Measurements from ENCODE around the gene ATP2A3.

Gene ATP2A3

DNA sequence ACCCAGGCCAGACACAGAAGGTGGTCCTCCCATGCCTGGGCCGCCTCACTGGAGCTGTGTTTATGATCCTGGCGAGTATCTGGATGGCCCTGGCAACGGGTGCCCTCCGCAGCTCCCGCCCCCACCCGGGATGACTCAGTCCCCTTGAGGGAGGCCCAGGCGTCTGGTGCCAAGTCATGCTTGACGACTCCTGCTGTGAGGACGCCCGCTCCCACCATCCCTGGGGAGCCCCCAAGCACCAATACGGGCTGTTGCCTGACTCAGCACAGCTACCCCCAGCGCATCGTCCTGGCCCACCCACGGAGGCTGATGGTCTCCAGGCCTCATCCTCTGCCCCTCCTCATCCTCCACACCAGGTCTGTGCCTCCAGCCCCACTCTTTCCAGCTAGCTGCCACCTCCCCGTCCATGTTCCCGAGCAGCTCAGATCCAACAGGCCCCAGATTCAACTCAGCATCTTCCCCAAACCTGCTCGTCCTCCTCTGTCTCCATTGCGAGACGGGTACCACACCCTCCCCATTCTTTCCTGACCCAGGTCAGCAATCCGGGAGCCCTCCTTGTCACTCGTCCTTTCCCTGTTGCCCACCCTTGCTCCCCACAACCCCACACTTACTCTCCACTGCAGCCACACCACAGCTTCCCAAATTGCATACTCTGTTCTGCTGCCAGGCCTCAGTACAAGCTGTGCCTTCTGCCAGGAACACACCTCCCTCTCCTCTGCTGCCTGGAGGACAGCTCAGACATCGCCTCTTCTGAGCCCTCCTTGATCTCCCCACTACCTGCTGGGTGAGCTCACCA is 74.0 kb downstream of the ATP2A3 start:
- no peak for DNase-seq (ENCODE audit: low read depth)

DNA sequence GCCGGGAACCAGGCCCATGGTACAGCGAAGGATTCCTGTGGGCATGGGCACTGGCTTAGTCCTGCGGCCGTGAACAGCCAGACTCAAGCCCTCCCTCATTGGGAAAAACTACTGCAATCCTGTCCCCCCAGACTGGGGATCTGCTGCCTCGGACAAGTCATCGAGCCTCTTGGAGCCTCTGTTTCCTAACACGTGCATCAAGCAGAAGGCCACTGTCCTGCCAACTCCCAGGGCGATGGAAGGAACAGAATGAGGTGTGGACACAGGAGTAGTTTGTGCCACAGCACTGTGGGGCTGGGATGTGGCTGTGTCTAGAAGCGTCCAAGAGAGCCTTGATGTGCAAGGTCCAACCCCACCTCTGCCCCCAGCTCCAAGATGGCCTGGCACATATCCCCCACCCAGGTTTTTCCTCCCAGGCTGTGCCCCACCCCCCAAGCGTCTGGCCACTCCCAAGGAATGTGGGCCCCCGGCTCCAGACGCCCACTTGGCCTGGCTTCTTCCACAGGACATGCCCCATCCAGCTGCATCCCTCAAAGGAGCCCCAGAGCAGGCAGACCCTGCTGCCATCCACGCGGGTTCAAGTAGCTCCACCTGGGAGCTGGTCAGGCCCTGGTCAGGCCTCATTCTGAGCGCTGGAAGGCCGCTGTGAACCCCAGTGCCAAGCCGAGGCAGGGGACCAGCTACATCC is 74.8 kb downstream of the ATP2A3 start:
- no peak for DNase-seq (ENCODE audit: low read depth)

DNA sequence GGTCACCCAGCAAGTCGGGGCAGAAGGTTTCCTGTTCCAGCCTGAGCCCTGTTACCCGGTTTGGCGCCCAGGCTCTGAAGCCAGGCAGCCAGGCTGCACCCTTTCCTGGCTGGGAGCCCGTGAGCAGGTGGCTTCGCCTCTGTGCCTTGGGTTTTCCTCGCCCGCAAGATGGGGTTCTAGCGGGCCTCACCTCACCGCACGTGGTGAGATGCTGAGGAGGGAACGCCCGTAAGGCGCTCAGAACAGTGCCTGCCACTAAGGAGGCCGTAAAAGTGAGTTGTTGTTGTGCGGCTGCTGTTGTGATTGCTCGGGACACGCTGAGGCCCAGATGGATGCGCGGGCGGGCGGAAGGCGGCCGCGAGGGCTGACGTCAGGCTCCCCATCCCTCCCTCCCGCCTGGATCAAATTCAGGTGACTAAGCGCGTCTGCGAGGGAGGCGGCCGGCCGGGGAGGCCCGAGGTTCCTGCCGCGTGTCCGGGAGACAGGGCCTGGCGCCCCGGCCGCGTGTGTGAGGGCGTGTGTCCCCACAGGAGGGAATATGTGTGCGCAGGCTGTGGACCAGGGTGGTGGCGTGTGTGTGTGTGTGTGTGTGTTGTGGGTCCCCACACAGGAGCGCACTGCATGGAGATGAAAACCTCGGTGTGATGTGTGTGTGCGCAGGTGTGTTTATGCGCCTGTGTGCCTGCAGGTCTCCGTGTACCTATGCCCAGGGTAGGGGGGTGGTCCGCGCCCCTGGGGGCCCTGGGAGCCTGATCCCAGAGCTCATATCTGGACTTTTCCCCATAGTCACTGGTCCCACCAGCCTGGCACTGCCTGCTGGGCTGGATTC is 75.7 kb downstream of the ATP2A3 start:
- DNase-seq (ENCODE audit: low read depth), result no peak

DNA sequence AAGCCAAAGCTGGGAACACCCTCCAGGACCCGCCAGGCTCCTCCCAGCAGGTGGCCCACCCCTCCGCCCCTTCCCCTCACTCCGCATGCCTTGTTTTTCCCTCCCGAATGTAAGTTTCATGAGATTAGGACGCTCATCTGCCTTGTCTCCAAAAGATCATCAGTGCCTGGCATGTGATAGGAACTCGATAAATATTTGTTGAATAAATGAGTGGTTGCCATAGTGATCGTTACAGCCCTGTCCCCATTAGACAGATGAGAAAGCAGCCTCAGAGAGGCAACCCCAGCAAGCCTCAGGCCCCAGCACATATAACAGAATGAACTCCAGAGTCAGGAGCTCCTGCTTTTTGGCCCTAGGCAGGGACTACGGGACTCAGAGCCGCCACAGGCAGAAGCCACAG is 76.4 kb downstream of the ATP2A3 start:
- no peak for DNase-seq (ENCODE audit: low read depth)

DNA sequence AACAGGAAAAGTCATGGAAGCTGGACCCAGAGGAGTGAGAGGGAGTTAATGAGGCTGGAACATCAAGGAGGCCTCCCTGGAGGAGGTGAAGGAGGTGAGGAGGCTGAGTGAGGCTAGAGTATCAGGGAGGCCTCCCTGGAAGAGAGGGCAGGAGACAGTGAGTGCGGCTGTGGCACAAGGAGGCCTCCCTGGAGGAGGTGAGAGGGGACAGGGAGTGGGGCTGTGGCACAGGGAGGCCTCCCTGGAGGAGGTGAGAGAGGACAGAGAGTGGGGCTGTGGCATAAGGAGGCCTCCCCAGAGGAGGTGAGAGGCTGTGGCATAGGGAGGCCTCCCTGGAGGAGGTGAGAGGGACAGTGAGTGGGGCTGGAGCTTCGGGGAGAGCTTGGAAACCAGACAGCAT is 76.8 kb downstream of the ATP2A3 start:
- DNase-seq (ENCODE audit: low read depth), result no peak

DNA sequence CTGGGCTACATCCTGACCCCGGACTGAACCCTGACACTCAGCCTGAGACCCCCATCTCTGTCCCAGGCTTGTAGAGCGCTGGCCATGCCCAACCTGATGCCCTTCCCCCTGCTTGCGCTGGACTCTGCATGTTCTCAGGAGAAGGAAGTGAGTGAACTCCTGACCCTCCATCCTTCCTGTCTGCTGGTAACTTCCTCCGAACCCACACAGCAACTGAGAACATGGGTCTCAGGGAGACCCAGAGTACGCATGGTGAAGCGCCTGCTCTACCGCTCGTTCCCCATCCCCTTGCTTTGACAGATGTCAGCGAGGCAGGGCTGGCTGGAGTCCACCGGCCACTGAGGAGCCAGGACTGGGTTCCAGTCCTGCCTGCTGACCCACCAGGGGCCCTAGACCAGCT is 77.5 kb downstream of the ATP2A3 start:
- no peak for DNase-seq (ENCODE audit: low read depth)

DNA sequence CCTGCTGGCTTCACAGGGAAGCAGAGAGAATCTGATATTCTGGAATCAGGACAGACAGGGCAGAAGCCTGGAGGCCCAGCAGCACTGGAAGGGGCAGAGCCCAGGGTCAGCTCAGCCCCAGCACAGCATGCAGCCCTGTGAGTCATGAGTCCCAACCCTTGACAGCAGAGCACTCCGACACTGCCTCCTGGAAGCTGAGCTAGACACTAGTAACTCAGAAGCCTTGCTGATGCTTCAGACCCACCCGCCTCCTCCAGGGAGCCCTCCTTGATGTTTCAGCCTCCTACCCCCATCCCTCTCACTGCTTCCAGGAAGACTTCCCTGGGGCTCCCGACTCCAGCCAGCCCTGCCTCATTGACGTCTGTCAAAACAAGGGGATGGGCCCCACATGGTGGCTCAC is 78.3 kb downstream of the ATP2A3 start:
- no peak for DNase-seq (ENCODE audit: low read depth)

DNA sequence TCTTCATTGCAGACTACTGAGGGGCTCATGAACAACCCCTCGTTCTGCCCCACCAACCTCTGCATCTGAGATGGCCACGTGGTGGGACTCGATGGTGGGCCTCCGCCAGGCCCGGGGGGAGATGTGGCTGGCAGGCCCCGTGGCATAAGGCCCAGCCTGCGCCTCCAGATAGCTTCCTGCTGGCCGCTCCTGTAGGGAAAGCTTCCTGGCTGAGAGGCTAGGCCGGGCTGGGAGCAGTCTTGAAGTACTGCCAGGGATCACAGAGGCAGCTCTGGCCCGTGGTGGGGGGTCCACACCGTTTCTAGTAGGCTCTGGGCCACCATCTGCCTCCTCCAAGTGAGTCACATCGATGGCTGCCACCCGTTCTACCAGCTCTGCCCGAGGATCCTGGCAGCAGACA is 79.0 kb downstream of the ATP2A3 start:
- no peak for DNase-seq (ENCODE audit: low read depth)

DNA sequence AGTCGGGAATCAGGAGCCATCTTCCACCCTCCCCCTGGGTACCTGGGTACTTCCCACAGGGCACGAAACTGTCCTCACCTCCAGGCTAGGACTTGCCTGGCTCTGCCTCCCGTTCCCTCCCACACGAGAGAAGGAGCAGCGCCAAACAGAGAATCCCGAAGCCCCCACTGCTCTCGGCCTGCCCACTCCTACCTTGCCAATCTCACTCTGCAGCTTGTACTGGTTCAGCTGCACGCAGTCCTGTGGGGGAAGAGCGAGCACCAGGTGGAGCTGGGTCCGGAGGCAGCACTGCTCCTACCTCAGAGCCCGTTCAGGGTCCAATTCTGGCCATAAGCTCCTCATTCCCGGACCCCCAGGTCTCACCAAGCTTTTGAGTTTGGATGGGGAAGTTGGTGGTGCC is 80.0 kb downstream of the ATP2A3 start:
- no peak for DNase-seq (ENCODE audit: low read depth)

DNA sequence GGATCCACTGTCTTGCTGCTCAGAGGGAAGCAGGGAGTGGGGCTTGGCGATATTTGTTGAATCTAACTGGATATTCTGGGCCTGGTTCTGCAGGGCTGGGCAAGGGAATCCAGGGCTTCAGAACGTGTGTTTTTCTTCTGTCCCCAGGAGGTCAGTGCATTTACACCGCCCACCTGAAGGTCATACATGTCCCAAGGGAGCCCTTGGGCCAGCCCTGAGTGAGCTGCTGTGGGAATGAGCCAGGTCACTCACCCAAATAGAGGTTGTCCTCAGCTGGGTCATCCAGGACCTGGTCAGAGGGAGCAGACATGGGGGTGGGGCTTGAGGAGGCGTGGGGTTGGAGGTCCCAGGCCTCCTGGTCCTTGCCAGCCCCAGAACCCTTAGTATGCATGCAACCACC is 82.0 kb downstream of the ATP2A3 start:
- DNase-seq (ENCODE audit: low read depth), result no peak

DNA sequence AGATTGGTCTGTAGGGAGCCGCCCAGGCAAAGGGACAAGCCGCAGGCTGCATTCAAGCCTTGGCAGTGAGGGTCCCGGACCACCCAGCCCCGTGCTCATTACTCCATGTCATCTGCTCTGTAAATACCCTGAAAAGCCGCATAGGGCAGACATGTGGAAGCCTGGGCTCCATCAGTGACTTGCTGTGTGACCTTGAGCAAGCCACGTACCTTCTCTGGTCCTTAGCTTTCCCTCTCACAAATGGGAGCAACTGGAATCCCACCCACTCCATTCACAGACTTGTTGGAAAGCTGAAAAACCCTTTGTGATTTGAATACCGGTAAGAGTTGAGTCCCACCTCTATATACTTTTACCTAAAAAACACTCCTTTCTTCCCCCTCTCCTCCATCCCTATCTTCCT is 83.3 kb downstream of the ATP2A3 start:
- DNase-seq (ENCODE audit: low read depth), result no peak

DNA sequence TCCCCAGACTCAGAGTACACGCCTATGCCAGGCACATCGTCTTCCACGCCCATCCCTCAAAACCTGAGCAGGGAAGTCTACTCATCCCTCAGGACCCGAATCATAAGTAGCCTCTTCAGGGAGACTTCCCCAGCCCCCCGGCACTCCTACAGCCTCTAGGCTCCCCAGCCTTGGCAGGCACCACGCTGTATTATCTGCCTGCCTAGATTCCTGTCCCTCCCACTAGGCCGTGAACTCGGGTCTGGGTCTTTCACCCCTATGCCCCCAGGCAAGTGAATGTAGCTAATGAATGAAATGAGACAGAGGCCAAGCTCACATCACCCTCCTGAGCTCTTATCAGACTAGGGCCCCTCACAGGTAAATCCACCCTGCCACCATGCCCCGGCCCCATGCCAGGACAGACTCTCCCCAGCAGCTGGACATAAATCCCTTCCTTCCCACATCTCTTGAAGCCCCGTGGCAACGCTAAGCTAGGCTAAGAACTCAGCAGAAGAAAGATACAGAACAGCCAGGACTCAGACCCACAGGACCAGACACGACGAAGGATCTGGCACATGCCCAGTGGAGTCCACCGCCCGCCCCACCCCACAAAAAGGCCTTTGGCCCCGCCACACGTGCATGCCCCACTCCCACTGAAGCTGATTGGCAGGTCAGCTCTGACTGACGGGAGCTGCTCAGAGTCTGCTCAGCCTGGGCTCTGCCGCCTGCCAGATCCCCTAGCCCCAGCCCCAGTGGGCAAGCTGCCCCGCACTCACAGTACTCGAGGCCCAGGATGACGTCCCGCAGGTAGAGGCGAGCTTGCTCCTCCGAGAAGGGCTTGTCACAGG is 84.4 kb downstream of the ATP2A3 start:
- DNase-seq (ENCODE audit: low read depth), result no peak

DNA sequence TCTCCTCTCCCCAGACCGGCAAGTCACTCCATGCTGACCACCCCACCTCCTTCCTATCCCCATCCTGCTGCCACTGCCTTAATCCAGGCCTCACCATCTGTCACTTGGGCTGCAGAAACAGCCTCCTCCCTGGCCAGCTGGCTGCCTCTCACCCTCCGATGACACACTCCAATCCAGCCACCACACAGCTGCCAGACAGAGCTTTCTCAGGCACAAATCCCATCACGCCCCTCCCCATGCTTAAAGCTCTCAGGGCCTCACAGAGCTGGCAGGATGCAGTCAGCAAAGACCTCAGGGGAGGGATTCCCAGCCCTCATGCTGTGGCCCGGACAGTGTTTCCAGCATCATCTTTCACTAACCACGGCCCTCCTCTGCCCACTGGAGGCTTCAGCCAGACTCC is 85.1 kb downstream of the ATP2A3 start:
- no peak for DNase-seq (ENCODE audit: low read depth)

DNA sequence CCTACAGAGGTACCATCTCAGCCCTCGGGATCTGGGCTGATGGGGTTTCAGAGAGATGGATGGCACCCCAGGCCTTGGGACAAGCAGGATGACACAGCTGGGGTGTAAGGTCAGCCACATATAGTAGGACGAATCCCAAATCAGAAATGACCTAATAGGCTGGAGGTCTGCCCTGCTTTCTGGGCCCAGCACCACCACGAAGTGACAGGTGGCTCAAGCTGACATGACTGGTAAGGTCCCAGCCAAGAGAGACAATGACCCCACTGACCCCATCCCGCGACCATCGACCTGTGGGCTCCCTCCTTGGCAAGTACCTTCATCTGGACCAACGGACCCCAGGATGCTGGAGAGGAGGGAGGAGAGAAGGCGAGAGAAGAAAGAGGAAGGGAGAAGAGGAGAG is 87.0 kb downstream of the ATP2A3 start:
- DNase-seq (ENCODE audit: low read depth), result no peak

DNA sequence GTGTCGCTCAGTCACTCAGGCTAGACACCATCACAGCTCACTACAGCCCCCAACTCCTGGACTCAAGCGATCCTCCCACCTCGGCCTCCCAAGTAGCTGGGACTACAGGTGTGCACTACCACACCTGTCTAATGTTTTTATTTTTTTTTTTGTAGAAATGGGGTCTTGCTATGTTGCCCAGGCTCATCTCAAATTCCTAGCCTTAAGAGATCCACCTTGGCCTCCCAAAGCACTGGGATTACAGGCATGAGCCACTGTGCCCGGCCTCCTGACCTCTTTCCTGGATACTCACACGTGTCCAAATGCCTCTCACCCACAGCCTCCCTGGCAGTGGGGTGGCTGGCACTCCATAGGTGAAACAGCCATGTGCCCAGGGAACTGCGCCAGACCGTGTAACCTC is 88.9 kb downstream of the ATP2A3 start:
- DNase-seq (ENCODE audit: low read depth), result no peak
